Kidney epithelial cell (primary cell): ENCODE results near the gene SAMD4A. TPM values are rescaled to one million over a fixed set of nuclear protein-coding genes. Genes with fewer than 3 reads are reported as not detected.
A peak's percentile ranks its signal among the peaks of the same experiment; 100 is the strongest.

ENCODE experiments used
- DNase-seq: peaks from one replicate; pipeline ENCODE4 v3.0.0-alpha.2; 2010; ENCODE audit warnings: low read depth
- H3K27me3 ChIP-seq: 2 replicates; pipeline ENCODE4 v1.6.0; 2011; ENCODE audit warnings: low read length; ENCODE audit not compliant: control insufficient read depth, insufficient read depth
- H3K36me3 ChIP-seq: 2 replicates; pipeline ENCODE4 v1.5.1; 2011; ENCODE audit warnings: low read length; ENCODE audit not compliant: control insufficient read depth, insufficient read depth
- H3K4me3 ChIP-seq: 2 replicates; pipeline ENCODE4 v1.5.1; 2011; ENCODE audit warnings: low read depth, mild to moderate bottlenecking, control low read depth, low read length
- CTCF ChIP-seq: IDR thresholded peaks from 2 replicates; pipeline ENCODE4 v1.5.1; 2011; ENCODE audit warnings: mild to moderate bottlenecking, moderate library complexity, low read length, control low read depth, inconsistent platforms; ENCODE audit not compliant: insufficient read depth, poor library complexity, severe bottlenecking
- total RNA-seq: library from RNA; depleted of rRNA; stranded (reverse); fragments of >200 nt; gene quantifications from 2 replicates; pipeline ENCODE4 v1.2.3, GENCODE V29; 2015

The SAMD4A gene
- total RNA-seq, 1 donor from 2014 or later: 14.5 TPM

- no peak for DNase-seq
- H3K27me3 ChIP-seq: peaks cover 4% of the 10 kb centered on the region
- TF ChIP-seq CTCF: no peak
- no peaks in the 10 kb centered on the region for H3K36me3 ChIP-seq
- H3K4me3 ChIP-seq: no peak overlapping the region
Observed at GRCh38 chr14:54807881-54808280, 241.0 kb downstream of the SAMD4A start.

GRCh38 chr14:54808326-54809161, 241.6 kb downstream of the SAMD4A start:
- no peaks in the 10 kb centered on the region for H3K36me3 ChIP-seq
- no peak for TF ChIP-seq CTCF
- peaks cover 4% of the 10 kb centered on the region for H3K27me3 ChIP-seq
- H3K4me3 ChIP-seq: no peak overlapping the region
- no peak for DNase-seq

- no peak for TF ChIP-seq CTCF
- Histone ChIP-seq H3K27me3 (peaks cover 4% of the 10 kb centered on the region), H3K4me3 (no peak overlapping the region), H3K36me3 (no peaks in the 10 kb centered on the region)
- DNase-seq: no peak
Observed at GRCh38 chr14:54809767-54810166, 242.8 kb downstream of the SAMD4A start.

- H3K4me3 ChIP-seq: no peak overlapping the region
- no peak for TF ChIP-seq CTCF
- DNase-seq: no peak
- H3K27me3 ChIP-seq: no peaks in the 10 kb centered on the region
- H3K36me3 ChIP-seq: no peaks in the 10 kb centered on the region
Observed at GRCh38 chr14:54812617-54813016, 245.7 kb downstream of the SAMD4A start.

GRCh38 chr14:54813081-54813480, 246.2 kb downstream of the SAMD4A start:
- Histone ChIP-seq H3K4me3 (no peak overlapping the region), H3K36me3 (no peaks in the 10 kb centered on the region), H3K27me3 (no peaks in the 10 kb centered on the region)
- no peak for TF ChIP-seq CTCF
- DNase-seq: no peak

GRCh38 chr14:54814076-54814475, 247.1 kb downstream of the SAMD4A start:
- Histone ChIP-seq H3K4me3 (no peak overlapping the region), H3K27me3 (no peaks in the 10 kb centered on the region), H3K36me3 (no peaks in the 10 kb centered on the region)
- peak; percentile 23 for TF ChIP-seq CTCF
- DNase-seq: no peak
